GM18951 (cell line): Measurements from ENCODE around the gene CTF1.
"Not testable (repeated sequence)": the region's sequence is repeated elsewhere in the genome, so short reads cannot be mapped to it uniquely, and the experiment has no call there.

Source experiments
- POLR2A ChIP-seq: IDR thresholded peaks from 4 replicates; pipeline ENCODE4 v1.6.1; 2011; ENCODE audit warnings: mild to moderate bottlenecking; ENCODE audit not compliant: insufficient read length, insufficient read depth; ENCODE audit errors: extremely low read depth
- in situ Hi-C: fragments of 300-500 bp; cut with MboI; formaldehyde crosslinking; loops from one replicate; pipeline ENCODE4 v1.12.0; 2022; ENCODE audit warnings: low sequenced_read_pairs, mixed read lengths, inconsistent platforms; ENCODE audit not compliant: unreplicated experiment

The CTF1 gene

GRCh38 chr16:30896261-30896888, at the start of gene CTF1:
TSS of gene CTF1 (plus strand) at chr16:30896614. CDS start at chr16:30896644, 30 bp downstream.
- in situ Hi-C loops = no loop called here
- TF ChIP-seq POLR2A = no peak

- in situ Hi-C loops = no loop called here
- TF ChIP-seq POLR2A = no peak
These were observed 49.6 kb upstream of the CTF1 start for GRCh38 chr16:30846649-30847402.

- in situ Hi-C loops = loop anchor here (5.0 kb wide), 1 partner anchor 72 kb away; the partner anchor contains the start of gene FBXL19
- TF ChIP-seq POLR2A = no peak
These were observed 46.2 kb upstream of the CTF1 start for GRCh38 chr16:30850246-30850645.

GRCh38 chr16:30853758-30854157, 42.7 kb upstream of the CTF1 start:
- in situ Hi-C loops = loop anchor here (5.0 kb wide), 1 partner anchor 69 kb away; the partner anchor contains the start of gene FBXL19

GRCh38 chr16:30858111-30858495, 38.3 kb upstream of the CTF1 start:
- in situ Hi-C loops = no loop called here
- TF ChIP-seq POLR2A = no peak

More at GRCh38 chr16:30853758-30854157, 42.7 kb upstream of the CTF1 start:
- TF ChIP-seq POLR2A = no peak

GRCh38 chr16:30858829-30859423, 37.5 kb upstream of the CTF1 start:
- in situ Hi-C loops = no loop called here
- no peak for TF ChIP-seq POLR2A

- in situ Hi-C loops = not testable (repeated sequence)
These were observed 35.7 kb upstream of the CTF1 start for GRCh38 chr16:30860729-30861128.

- in situ Hi-C loops = not testable (repeated sequence)
These were observed 33.2 kb upstream of the CTF1 start for GRCh38 chr16:30863178-30863577.

GRCh38 chr16:30866031-30866430, 30.4 kb upstream of the CTF1 start:
- no peak for TF ChIP-seq POLR2A
- in situ Hi-C loops = no loop called here

GRCh38 chr16:30867747-30868146, 28.7 kb upstream of the CTF1 start:
- in situ Hi-C loops = no loop called here

GRCh38 chr16:30870904-30871303, 25.5 kb upstream of the CTF1 start:
- in situ Hi-C loops = no loop called here
- no peak for TF ChIP-seq POLR2A

More at GRCh38 chr16:30867747-30868146, 28.7 kb upstream of the CTF1 start:
- TF ChIP-seq POLR2A = no peak

GRCh38 chr16:30874244-30874820, 22.1 kb upstream of the CTF1 start:
- in situ Hi-C loops = no loop called here
- TF ChIP-seq POLR2A = no peak

GRCh38 chr16:30874821-30875717, 21.3 kb upstream of the CTF1 start:
- in situ Hi-C loops = no loop called here
- TF ChIP-seq POLR2A = peak; percentile 99
